Heart right ventricle (tissue), 16 donors: ENCODE data around the gene CASQ1. TPM values are rescaled to one million over a fixed set of nuclear protein-coding genes. Genes with fewer than 3 reads are reported as not detected.

Source experiments
- ATAC-seq, 8 donors: fragments of 200-7000 bp; cut with Tn5 transposase; one replicate each; pipeline ENCODE4 v1.9.1; 2020; ENCODE audit warnings: mild to moderate bottlenecking in 8 of 8, moderate library complexity in 8 of 8, moderate number of reproducible peaks in 1 of 8
- DNase-seq, 2 donors: peaks; one replicate each; pipeline ENCODE4 v3.0.0-alpha.2; 2020
- H3K27ac ChIP-seq, 10 donors: fragments of 200-600 bp; sonication (generic) in 2 of 10; one replicate each; pipeline versions ENCODE4 v1.5.0 to v1.8.0; 2020 to 2022; ENCODE audit warnings: mild to moderate bottlenecking in 3 of 10
- H3K27me3 ChIP-seq, 7 donors: fragments of 200-600 bp; one replicate each; pipeline ENCODE4 v1.8.0; 2021 to 2022; ENCODE audit warnings: mild to moderate bottlenecking in 2 of 7
- H3K36me3 ChIP-seq, 9 donors: fragments of 200-600 bp; sonication (generic) in 1 of 9; one replicate each; pipeline versions ENCODE4 v1.5.0 to v1.8.0; 2020 to 2022; ENCODE audit warnings: mild to moderate bottlenecking in 2 of 9
- H3K4me1 ChIP-seq, 9 donors: fragments of 200-600 bp; sonication (generic) in 1 of 9; one replicate each; pipeline versions ENCODE4 v1.5.0 to v1.8.0; 2020 to 2022; ENCODE audit warnings: mild to moderate bottlenecking in 4 of 9
- H3K4me3 ChIP-seq, 10 donors: fragments of 200-600 bp; sonication (generic) in 2 of 10; one replicate each; pipeline versions ENCODE4 v1.5.0 to v1.8.0; 2020 to 2022; ENCODE audit warnings: mild to moderate bottlenecking in 7 of 10, moderate library complexity in 2 of 10
- H3K9me3 ChIP-seq, 11 donors: fragments of 200-600 bp in 10 of 11; sonication (generic) in 2 of 11; one replicate each; pipeline versions ENCODE4 v1.5.0 to v1.8.0; 2013 to 2022; ENCODE audit warnings: mild to moderate bottlenecking in 2 of 11, control low read depth in 1 of 11, moderate library complexity in 1 of 11
- WGBS, 2 donors: extraction: QIAGEN DNeasy Blood & Tissue Kit; methylation state at CpG; one replicate each; pipeline ENCODE4 v1.1.7; 2013; ENCODE audit warnings: inconsistent platforms in 1 of 2; 5-methylcytosine and 5-hydroxymethylcytosine counted together
- intact Hi-C, 10 donors: fragments of 100-400 bp; cut with DNase I; formaldehyde crosslinking; loops; one replicate each; pipeline versions ENCODE4 v1.11.1 to v1.14.2; 2022
- polyA plus RNA-seq, 2 donors: library from polyadenylated mRNA; stranded (reverse); fragments of 200-250 nt; gene quantifications; one replicate each; pipeline ENCODE4 v1.2.3, GENCODE V29; 2013
- total RNA-seq, 10 donors: library from RNA; stranded (reverse); fragmentation: NEBNext Ultra II Directional in 3 of 10; extraction: Animal tissue kit (Norgen Biotek cat#: 25700) in 3 of 10; gene quantifications; one replicate each; pipeline versions ENCODE4 v1.2.1 to v1.2.4, GENCODE V29; 2021 to 2023
- TF ChIP-seq, protein P1 (sequence below), 9 donors: fragments of 200-600 bp; sonication (generic) in 2 of 9; IDR thresholded peaks; one replicate each; pipeline versions ENCODE4 v1.5.0 to v1.8.0; 2021 to 2022; ENCODE audit warnings: antibody characterized with exemption in 9 of 9, mild to moderate bottlenecking in 5 of 9, moderate library complexity in 1 of 9
- donor health status: Arrhythmogenic right ventricular cardiomyopathy.
- donor health status: ischemic (EF 13 %, LVEDD 7.1; RV severe dilation, severe dysfunction).
- donor health status: healthy with polysubstance abuse.
- donor health status: DM: no; HTN: yes; CAD: no.
- donor health status: DM: no; HTN: no; CAD: no.
- donor health status: ischemic (EF 25% LVEDD 6.9; RV normal size, moderate dysfunction).
- donor health status: ischemic (EF 25% LVEDD 5.7; RV mildly dilated, moderate dysfunction).
- donor health status: healthy.
- donor health status: DM: yes; HTN: yes; CAD: no.
- donor health status: Ischemic cardiomyopathy.
- donor health status: ischemic (EF 35%, LVEDD 5.7; RV mildly dilated, moderate dysfunction).
- donor health status: nonischemic (EF 11% LVEDD 7.7; RV severe dilation, severe dysfunction).
- donor health status: DM: yes; HTN: yes; CAD: no.
- donor health status: PGD.
- donor health status: ischemic (EF 29% LVEDD 5.4; RV normal size, mild dysfunction).
- donor health status: nonischemic (EF 23%, LVEDD 6.1; RV moderate dilation, normal function).

Gene CASQ1
- total and polyA plus RNA-seq, 12 donors: 17.5 to 68.9 (median 41.6) TPM

DNA sequence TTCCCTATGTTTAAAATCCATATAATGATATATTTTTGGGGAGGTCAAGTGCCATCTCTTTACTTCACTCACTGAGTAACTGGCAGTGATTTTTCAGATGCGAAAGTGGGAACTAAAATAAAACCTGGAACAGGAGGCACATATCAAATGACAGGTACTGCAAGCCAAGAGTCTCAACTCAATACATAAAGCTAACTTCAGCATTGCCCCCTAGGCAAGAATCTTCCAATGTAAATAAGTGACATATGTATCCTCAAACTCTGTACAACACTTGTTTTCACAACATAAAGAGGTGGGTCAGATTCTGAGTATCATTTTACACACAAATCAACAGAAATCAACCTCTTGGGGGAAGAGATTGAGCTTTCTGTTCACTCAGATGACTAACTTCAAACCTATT lies 53.8 kb downstream of the CASQ1 start:
- H3K27ac ChIP-seq: peak overlapping the region in 8 of 10 donors; percentile 12 to 61 (median 50)
- peak in 1 of 8 donors; percentile 36 for ATAC-seq
- 38 to 53% methylated on average over 1 of the region's 1 CpG for WGBS, 2 donors
- no peak overlapping the region for H3K4me3 ChIP-seq
- peaks cover 0 to 60% (median 49%) of the 10 kb centered on the region in 9 donors for H3K4me1 ChIP-seq
- no peaks in the 10 kb centered on the region for H3K27me3 ChIP-seq
- TF ChIP-seq, protein P1, sequence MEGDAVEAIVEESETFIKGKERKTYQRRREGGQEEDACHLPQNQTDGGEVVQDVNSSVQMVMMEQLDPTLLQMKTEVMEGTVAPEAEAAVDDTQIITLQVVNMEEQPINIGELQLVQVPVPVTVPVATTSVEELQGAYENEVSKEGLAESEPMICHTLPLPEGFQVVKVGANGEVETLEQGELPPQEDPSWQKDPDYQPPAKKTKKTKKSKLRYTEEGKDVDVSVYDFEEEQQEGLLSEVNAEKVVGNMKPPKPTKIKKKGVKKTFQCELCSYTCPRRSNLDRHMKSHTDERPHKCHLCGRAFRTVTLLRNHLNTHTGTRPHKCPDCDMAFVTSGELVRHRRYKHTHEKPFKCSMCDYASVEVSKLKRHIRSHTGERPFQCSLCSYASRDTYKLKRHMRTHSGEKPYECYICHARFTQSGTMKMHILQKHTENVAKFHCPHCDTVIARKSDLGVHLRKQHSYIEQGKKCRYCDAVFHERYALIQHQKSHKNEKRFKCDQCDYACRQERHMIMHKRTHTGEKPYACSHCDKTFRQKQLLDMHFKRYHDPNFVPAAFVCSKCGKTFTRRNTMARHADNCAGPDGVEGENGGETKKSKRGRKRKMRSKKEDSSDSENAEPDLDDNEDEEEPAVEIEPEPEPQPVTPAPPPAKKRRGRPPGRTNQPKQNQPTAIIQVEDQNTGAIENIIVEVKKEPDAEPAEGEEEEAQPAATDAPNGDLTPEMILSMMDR (IDR thresholded peaks at IDR 0.05): no peak
- H3K9me3 ChIP-seq: no peaks in the 10 kb centered on the region
- no peak for DNase-seq
- intact Hi-C loops: loop anchor here in 1 of 10 donors (10.0 kb wide), 1 partner anchor 49 kb away; the partner anchor contains the start of gene CASQ1
- peaks cover 0 to 56% (median 14%) of the 10 kb centered on the region in 9 donors for H3K36me3 ChIP-seq

DNA sequence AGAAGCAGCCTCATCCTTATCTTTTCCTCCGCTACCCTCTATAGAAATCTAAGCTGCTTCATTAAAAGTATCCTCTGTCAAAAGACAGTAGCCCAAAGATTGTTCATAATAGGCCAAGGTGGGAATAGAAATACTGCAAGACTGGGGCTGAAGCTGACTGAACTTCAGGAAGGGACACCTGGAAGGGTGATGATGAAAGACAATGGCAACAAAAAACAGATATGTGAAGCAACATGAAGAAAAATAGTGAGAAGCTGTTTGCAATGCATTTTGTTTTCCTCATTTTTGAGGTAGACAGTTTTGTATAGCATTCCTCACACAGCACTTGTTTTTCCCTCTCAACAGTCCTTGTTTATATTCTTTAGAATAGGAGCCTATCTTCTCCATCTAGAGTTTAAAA lies 55.1 kb downstream of the CASQ1 start:
- no peak for ATAC-seq

DNA sequence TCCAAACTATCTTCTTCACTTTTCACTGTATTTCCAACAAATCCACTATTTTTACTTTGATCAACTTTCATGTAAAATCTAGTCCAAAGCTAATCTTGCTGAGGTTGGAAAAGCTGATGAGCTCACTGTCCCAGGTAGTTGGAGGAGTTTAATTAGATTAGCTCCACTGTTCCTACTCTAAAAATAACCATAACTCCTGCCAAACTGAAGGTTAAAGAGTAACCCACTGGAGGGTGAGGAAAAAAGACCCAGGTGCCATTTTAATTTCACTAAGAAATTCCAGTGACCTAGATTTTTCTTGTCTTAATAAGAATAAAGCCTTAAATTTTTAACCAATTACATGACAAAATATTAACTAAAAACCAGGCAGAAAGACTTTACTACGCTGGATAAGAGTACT lies 56.7 kb downstream of the CASQ1 start:
- WGBS, 2 donors: 93 to 97% methylated on average over 1 of the region's 1 CpG
- ATAC-seq: peak in 4 of 8 donors; percentile 48 to 70 (median 58)

More for the DNA sequence above, 55.1 kb downstream of the CASQ1 start:
- H3K27me3 ChIP-seq: no peaks in the 10 kb centered on the region
- TF ChIP-seq, protein P1 (IDR thresholded peaks at IDR 0.05): no peak
- peaks cover 0 to 49% (median 4%) of the 10 kb centered on the region in 9 donors for H3K36me3 ChIP-seq
- H3K9me3 ChIP-seq: no peaks in the 10 kb centered on the region
- no peak overlapping the region for H3K4me3 ChIP-seq
- H3K4me1 ChIP-seq: peaks cover 0 to 62% (median 48%) of the 10 kb centered on the region in 9 donors
- peak overlapping the region in 5 of 10 donors; percentile 16 to 61 (median 50) for H3K27ac ChIP-seq
- intact Hi-C loops: loop anchor here in 1 of 10 donors (10.0 kb wide), 1 partner anchor 51 kb away; the partner anchor contains the start of gene CASQ1
- 53 to 71% methylated on average over 1 of the region's 1 CpG for WGBS, 2 donors
- no peak for DNase-seq

DNA sequence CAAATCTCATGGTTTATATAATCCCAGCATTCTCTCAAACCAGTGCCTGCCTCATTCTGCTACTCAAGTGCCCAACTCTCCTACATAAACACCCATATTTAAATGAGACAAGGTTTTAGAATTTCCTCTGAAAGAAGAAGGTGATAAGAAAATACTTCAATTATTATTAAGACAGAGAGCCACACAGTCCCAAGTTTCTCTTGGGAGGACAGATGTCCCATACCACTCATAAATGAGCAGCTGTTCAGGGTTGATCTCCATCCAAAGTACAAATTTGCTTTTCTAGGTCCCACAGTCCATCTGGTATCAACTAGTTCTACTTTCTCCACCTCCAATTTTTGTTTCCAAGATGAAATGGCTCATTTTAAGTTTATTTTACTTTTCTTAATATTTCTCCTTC lies 60.6 kb downstream of the CASQ1 start:
- intact Hi-C loops: loop anchor here in 6 of 10 donors (5.0 to 10.0 kb wide), 5 partner anchors 54 to 156 kb away; partner anchors contain the start of genes CASQ1 (in 4 of the 6) and IGSF8 (in 1 of the 6)
- TF ChIP-seq, protein P1 (IDR thresholded peaks at IDR 0.05): no peak
- Histone ChIP-seq H3K4me3 (no peak overlapping the region), H3K9me3 (no peaks in the 10 kb centered on the region), H3K36me3 (peaks cover 0 to 49% (median 0%) of the 10 kb centered on the region in 9 donors), H3K4me1 (peaks cover 0 to 54% (median 30%) of the 10 kb centered on the region in 9 donors), H3K27ac (peak overlapping the region in 5 of 10 donors; percentile 15 to 51 (median 46)), H3K27me3 (no peaks in the 10 kb centered on the region)
- DNase-seq (no peak), ATAC-seq (peak in 5 of 8 donors; percentile 20 to 56 (median 48))

More for the DNA sequence above, 56.7 kb downstream of the CASQ1 start:
- H3K27me3 ChIP-seq: no peaks in the 10 kb centered on the region
- H3K4me3 ChIP-seq: no peak overlapping the region
- DNase-seq: no peak
- H3K36me3 ChIP-seq: peaks cover 0 to 45% (median 0%) of the 10 kb centered on the region in 9 donors
- H3K4me1 ChIP-seq: peaks cover 0 to 78% (median 61%) of the 10 kb centered on the region in 9 donors
- H3K27ac ChIP-seq: peak overlapping the region in 8 of 10 donors; percentile 20 to 68 (median 38)
- intact Hi-C loops: loop anchor here in 1 of 10 donors (10.0 kb wide), 1 partner anchor 52 kb away; the partner anchor contains the start of gene CASQ1
- TF ChIP-seq, protein P1 (IDR thresholded peaks at IDR 0.05): no peak
- no peaks in the 10 kb centered on the region for H3K9me3 ChIP-seq

Other genes with a start within 250 kb of the CASQ1 start
- gene IGSF9, start 245.0 kb upstream of the CASQ1 start, total RNA-seq: under 1 TPM in 3 of 10 donors, not detected in 7; 0.07 to 0.15 (median 0.08) TPM
- gene IGSF9, start 245.0 kb upstream of the CASQ1 start, polyA plus RNA-seq: under 1 TPM; 0.03 to 0.15 TPM
- not detected for gene SLAMF9, start 236.3 kb upstream of the CASQ1 start, total RNA-seq
- under 1 TPM in 1 of 2 donors, not detected in 1; 0.13 TPM for gene SLAMF9, start 236.3 kb upstream of the CASQ1 start, polyA plus RNA-seq
- 1 to 10 TPM; 2.0 to 3.0 (median 2.5) TPM for gene PIGM, start 158.6 kb upstream of the CASQ1 start, total RNA-seq
- gene PIGM, start 158.6 kb upstream of the CASQ1 start, polyA plus RNA-seq: 1 to 10 TPM; 1.5 to 2.3 TPM
- gene KCNJ10, start 120.4 kb upstream of the CASQ1 start, total RNA-seq: 1 to 10 TPM in 1 of 10 donors, not detected in 9; 1.9 TPM
- gene KCNJ10, start 120.4 kb upstream of the CASQ1 start, polyA plus RNA-seq: under 1 TPM in 1 of 2 donors, not detected in 1; 0.09 TPM
- under 1 TPM in 3 of 10 donors, not detected in 7; 0.06 to 0.09 (median 0.07) TPM for gene KCNJ9, start 109.0 kb upstream of the CASQ1 start, total RNA-seq
- under 1 TPM in 1 of 2 donors, not detected in 1; 0.01 TPM for gene KCNJ9, start 109.0 kb upstream of the CASQ1 start, polyA plus RNA-seq
- 10 to 100 TPM; 17.0 to 42.2 (median 20.6) TPM for gene IGSF8, start 92.0 kb upstream of the CASQ1 start, total RNA-seq
- 10 to 100 TPM; 13.4 to 27.1 TPM for gene IGSF8, start 92.0 kb upstream of the CASQ1 start, polyA plus RNA-seq
- 100 to 1,000 TPM; 108 to 342 (median 207) TPM for gene ATP1A2, start 74.8 kb upstream of the CASQ1 start, total RNA-seq
- 10 to 100 TPM; 14.2 to 83.8 TPM for gene ATP1A2, start 74.8 kb upstream of the CASQ1 start, polyA plus RNA-seq
- gene ATP1A4, start 39.0 kb upstream of the CASQ1 start, total RNA-seq: 1 to 10 TPM in 1 of 10 donors, under 1 TPM in 4, not detected in 5; 0.14 to 1.5 (median 0.50) TPM
- gene ATP1A4, start 39.0 kb upstream of the CASQ1 start, polyA plus RNA-seq: under 1 TPM; 0.04 to 0.29 TPM
- gene PEA15, start 14.8 kb downstream of the CASQ1 start, total RNA-seq: 100 to 1,000 TPM; 213 to 451 (median 271) TPM
- 100 to 1,000 TPM; 244 to 536 TPM for gene PEA15, start 14.8 kb downstream of the CASQ1 start, polyA plus RNA-seq
- gene DCAF8, start 72.0 kb downstream of the CASQ1 start, total RNA-seq: 100 to 1,000 TPM; 122 to 171 (median 154) TPM
- gene DCAF8, start 72.0 kb downstream of the CASQ1 start, polyA plus RNA-seq: 100 to 1,000 TPM in 1 of 2 donors, 10 to 100 TPM in 1; 47.1 to 101 TPM
- gene PEX19, start 94.6 kb downstream of the CASQ1 start, total RNA-seq: 100 to 1,000 TPM in 1 of 10 donors, 10 to 100 TPM in 9; 72.9 to 100 (median 94.1) TPM
- 10 to 100 TPM; 11.9 to 25.2 TPM for gene PEX19, start 94.6 kb downstream of the CASQ1 start, polyA plus RNA-seq
- 100 to 1,000 TPM in 8 of 10 donors, 10 to 100 TPM in 2; 77.7 to 122 (median 112) TPM for gene COPA, start 152.7 kb downstream of the CASQ1 start, total RNA-seq
- gene COPA, start 152.7 kb downstream of the CASQ1 start, polyA plus RNA-seq: 10 to 100 TPM; 48.2 to 91.3 TPM
- gene NCSTN, start 152.8 kb downstream of the CASQ1 start, total RNA-seq: 10 to 100 TPM; 59.5 to 87.9 (median 71.2) TPM
- gene NCSTN, start 152.8 kb downstream of the CASQ1 start, polyA plus RNA-seq: 10 to 100 TPM; 40.2 to 44.2 TPM
- under 1 TPM in 2 of 10 donors, not detected in 8; 0.09 to 0.12 TPM for gene NHLH1, start 176.5 kb downstream of the CASQ1 start, total RNA-seq
- under 1 TPM in 1 of 2 donors, not detected in 1; 0.06 TPM for gene NHLH1, start 176.5 kb downstream of the CASQ1 start, polyA plus RNA-seq
- gene VANGL2, start 210.0 kb downstream of the CASQ1 start, total RNA-seq: 1 to 10 TPM; 1.2 to 4.1 (median 2.1) TPM
- 1 to 10 TPM in 1 of 2 donors, under 1 TPM in 1; 0.68 to 1.9 TPM for gene VANGL2, start 210.0 kb downstream of the CASQ1 start, polyA plus RNA-seq